IMR-90 (cell line): ENCODE measurements around the gene KANK3. TPM values are rescaled to one million over a fixed set of nuclear protein-coding genes. Genes with fewer than 3 reads are reported as not detected.
"Not testable (repeated sequence)": the region's sequence is repeated elsewhere in the genome, so short reads cannot be mapped to it uniquely, and the experiment has no call there.

Experiments used
- ATAC-seq: fragments of 200-7000 bp; cut with Tn5 transposase; 2 replicates; pipeline ENCODE4 v1.9.1; 2020; ENCODE audit warnings: low read depth, mild to moderate bottlenecking, moderate library complexity
- BruUV-seq: library from RNA; stranded (reverse); fragments of 400-500 nt; replicated peaks from 2 replicates; lab custom pipeline; 2021; lab: Mats Ljungman, UMichigan
- CTCF ChIA-PET: fragments of 300-600 bp; formaldehyde crosslinking; extraction: SDS; loops from one replicate; lab custom pipeline; 2021; ENCODE audit warnings: antibody characterized with exemption; lab: Yijun Ruan, JAX
- POLR2A ChIA-PET: fragments of 300-600 bp; sonication (Branson Sonifier 250); formaldehyde crosslinking; loops from one replicate; lab custom pipeline; 2022; ENCODE audit warnings: antibody characterized with exemption; ENCODE audit not compliant: unreplicated experiment; lab: Charles Lee
- DNase-seq: peaks from one replicate; pipeline ENCODE4 v3.0.0; 2013
- H2AFZ ChIP-seq: replicated peaks from 2 replicates; pipeline ENCODE3; 2013; ENCODE audit warnings: low read length, mild to moderate bottlenecking; ENCODE audit not compliant: poor library complexity
- H2AK5ac ChIP-seq: 2 replicates; pipeline ENCODE4 v1.6.1; 2013; ENCODE audit warnings: low read depth, low read length, inconsistent platforms
- H2AK9ac ChIP-seq: replicated peaks from 2 replicates; pipeline ENCODE3; 2013; ENCODE audit warnings: mild to moderate bottlenecking, low read depth, low read length, moderate library complexity; ENCODE audit not compliant: poor library complexity
- H2BK120ac ChIP-seq: 2 replicates; pipeline ENCODE4 v1.6.1; 2013; ENCODE audit warnings: low read depth, low read length, inconsistent platforms
- H2BK15ac ChIP-seq: 3 replicates; pipeline ENCODE4 v1.6.1; 2013; ENCODE audit warnings: low read depth, low read length, inconsistent platforms
- H2BK20ac ChIP-seq: 2 replicates; pipeline ENCODE4 v1.6.1; 2013; ENCODE audit warnings: low read depth, mild to moderate bottlenecking, inconsistent platforms, low read length, moderate library complexity
- H2BK5ac ChIP-seq: 2 replicates; pipeline ENCODE4 v1.6.1; 2013; ENCODE audit warnings: mild to moderate bottlenecking, low read depth, low read length, inconsistent platforms; ENCODE audit not compliant: poor library complexity, severe bottlenecking
- H3K14ac ChIP-seq: replicated peaks from 2 replicates; pipeline ENCODE4 v1.6.1; 2013; ENCODE audit warnings: low read depth, low read length, inconsistent platforms
- H3K18ac ChIP-seq: 2 replicates; pipeline ENCODE4 v1.6.1; 2013; ENCODE audit warnings: low read depth, low read length, control low read depth
- H3K23ac ChIP-seq: 2 replicates; pipeline ENCODE4 v1.6.1; 2013; ENCODE audit warnings: low read depth, low read length, inconsistent platforms
- H3K27ac ChIP-seq: 2 replicates; pipeline ENCODE4 v1.5.1; 2013; ENCODE audit warnings: mild to moderate bottlenecking, control low read depth, low read length; ENCODE audit not compliant: insufficient read depth
- H3K27me3 ChIP-seq: 2 replicates; pipeline ENCODE4 v1.6.1; 2013; ENCODE audit warnings: low read length; ENCODE audit not compliant: control insufficient read depth, insufficient read depth
- H3K36me3 ChIP-seq: 2 replicates; pipeline ENCODE4 v1.6.1; 2013; ENCODE audit warnings: low read length, mixed read lengths; ENCODE audit not compliant: control insufficient read depth, insufficient read depth
- H3K4ac ChIP-seq: 2 replicates; pipeline ENCODE4 v1.6.1; 2013; ENCODE audit warnings: low read depth, low read length, inconsistent platforms
- H3K4me1 ChIP-seq: 2 replicates; pipeline ENCODE4 v1.6.1; 2013; ENCODE audit warnings: low read length, mixed read lengths; ENCODE audit not compliant: control insufficient read depth, insufficient read depth
- H3K4me2 ChIP-seq: 2 replicates; pipeline ENCODE4 v1.6.1; 2013; ENCODE audit warnings: low read depth, mild to moderate bottlenecking, control low read depth, low read length, moderate library complexity
- H3K4me3 ChIP-seq: 2 replicates; pipeline ENCODE4 v1.5.1; 2013; ENCODE audit warnings: low read depth, mild to moderate bottlenecking, control low read depth, low read length, moderate library complexity; ENCODE audit not compliant: insufficient read depth
- H3K56ac ChIP-seq: 2 replicates; pipeline ENCODE4 v1.6.1; 2013; ENCODE audit warnings: low read length, inconsistent platforms; ENCODE audit not compliant: insufficient read depth; ENCODE audit errors: extremely low read depth
- H3K79me1 ChIP-seq, 2 experiments: 2 replicates each; pipeline ENCODE4 v1.6.1; 2013; ENCODE audit warnings: low read length in 2 of 2, inconsistent platforms in 1 of 2, low read depth in 1 of 2
- H3K9ac ChIP-seq: 2 replicates; pipeline ENCODE4 v1.6.1; 2013; ENCODE audit warnings: low read depth, low read length, control low read depth
- H3K9me1 ChIP-seq: 2 replicates; pipeline ENCODE4 v1.6.1; 2013; ENCODE audit warnings: low read length, inconsistent platforms; ENCODE audit not compliant: insufficient read depth
- H3K9me3 ChIP-seq: 2 replicates; pipeline ENCODE4 v1.6.1; 2013; ENCODE audit warnings: low read length; ENCODE audit not compliant: control insufficient read depth, insufficient read depth
- H4K20me1 ChIP-seq: 2 replicates; pipeline ENCODE4 v1.6.1; 2013; ENCODE audit warnings: low read length, inconsistent platforms; ENCODE audit not compliant: insufficient read depth
- H4K5ac ChIP-seq: 2 replicates; pipeline ENCODE4 v1.6.1; 2013; ENCODE audit warnings: mild to moderate bottlenecking, low read depth, low read length, control low read depth
- H4K8ac ChIP-seq, 2 experiments: 2 replicates each; pipeline ENCODE4 v1.6.1; 2013; ENCODE audit warnings: low read depth in 2 of 2, low read length in 2 of 2, control low read depth in 1 of 2, inconsistent platforms in 1 of 2
- H4K91ac ChIP-seq: 2 replicates; pipeline ENCODE4 v1.6.1; 2013; ENCODE audit warnings: low read depth, low read length, inconsistent platforms; ENCODE audit not compliant: insufficient read depth
- WGBS, 2 experiments: methylation state at CpG; one replicate each; pipeline versions ENCODE4 v1.1.5 to v1.1.7; 2013; ENCODE audit warnings: missing lambda C conversion rate in 2 of 2; ENCODE audit not compliant: insufficient read length in 1 of 2; ENCODE audit errors: extremely low coverage in 2 of 2; 5-methylcytosine and 5-hydroxymethylcytosine counted together
- dilution Hi-C: fragments of 300-500 bp; cut with HindIII; formaldehyde crosslinking; loops from one replicate; pipeline ENCODE4 v1.14.3; 2018; ENCODE audit warnings: low sequenced_read_pairs; ENCODE audit not compliant: unreplicated experiment
- in situ Hi-C: fragments of 300-500 bp; cut with MboI; formaldehyde crosslinking; loops from 3 replicates; pipeline ENCODE4 v1.14.3; 2019; ENCODE audit warnings: low sequenced_read_pairs, inconsistent platforms, mixed read lengths
- intact Hi-C: fragments of 100-400 bp; cut with micrococcal nuclease; formaldehyde crosslinking; loops from 2 replicates; pipeline ENCODE4 v1.10.0; 2022
- polyA plus RNA-seq, 3 experiments: library from polyadenylated mRNA; depleted of rRNA; stranded (reverse); fragments of >200 nt; gene quantifications; 2 replicates each; pipeline ENCODE4 v1.2.3, GENCODE V29; 2012; ENCODE audit warnings: low replicate concordance in 1 of 3
- total RNA-seq: library from RNA; depleted of rRNA; stranded (reverse); fragments of >200 nt; gene quantifications from 2 replicates; pipeline ENCODE4 v1.2.3, GENCODE V29; 2012

Gene KANK3
- total and polyA plus RNA-seq, 2 of the 4 experiments (the other 2 are of a cell fraction) = 0.07 TPM; not detected in 1

- intact Hi-C loops, H3K4ac ChIP-seq, POLR2A ChIA-PET, in situ Hi-C loops, H2BK20ac ChIP-seq, H2AK9ac ChIP-seq, H4K8ac ChIP-seq, ATAC-seq, dilution Hi-C loops, H3K4me2 ChIP-seq, H3K27ac ChIP-seq, H3K36me3 ChIP-seq, H3K27me3 ChIP-seq, H2BK5ac ChIP-seq, H3K9ac ChIP-seq, H2AFZ ChIP-seq, H2BK15ac ChIP-seq, H2BK120ac ChIP-seq, H3K23ac ChIP-seq, H3K18ac ChIP-seq, H3K9me1 ChIP-seq, H2AK5ac ChIP-seq, BruUV-seq, H4K20me1 ChIP-seq, H4K91ac ChIP-seq, DNase-seq, H4K5ac ChIP-seq, H3K14ac ChIP-seq, H3K79me1 ChIP-seq, H3K9me3 ChIP-seq, H3K4me1 ChIP-seq, H3K56ac ChIP-seq, CTCF ChIA-PET, H3K4me3 ChIP-seq: not testable (repeated sequence)
- WGBS, 2 experiments = 100% methylated on average over 5 of the region's 13 CpGs; no CpG with 5 or more reads in 1 of the 2 experiments
Observed at GRCh38 chr19:8379156-8379891, 36.3 kb upstream of the KANK3 start.
